Adipose tissue (tissue), 3 donors: ENCODE results near the gene TMIE. TPM values are rescaled to one million over a fixed set of nuclear protein-coding genes. Genes with fewer than 3 reads are reported as not detected.

Source experiments
- H3K27ac ChIP-seq: one replicate; pipeline ENCODE4 v1.5.1; 2013; ENCODE audit warnings: low read depth, low read length
- WGBS, 3 donors: extraction: QIAGEN DNeasy Blood & Tissue Kit; methylation state at CpG; one replicate each; pipeline ENCODE4 v1.1.7; 2013; 5-methylcytosine and 5-hydroxymethylcytosine counted together
- polyA plus RNA-seq, 3 donors: library from polyadenylated mRNA; stranded (reverse); fragments of 200-250 nt; gene quantifications; one replicate each; pipeline ENCODE4 v1.2.3, GENCODE V29; 2013
- donor health status: healthy with polysubstance abuse.
- donor health status: Bipolar disorder and iron deficiency.
- donor health status: healthy.

Gene TMIE, protein sequence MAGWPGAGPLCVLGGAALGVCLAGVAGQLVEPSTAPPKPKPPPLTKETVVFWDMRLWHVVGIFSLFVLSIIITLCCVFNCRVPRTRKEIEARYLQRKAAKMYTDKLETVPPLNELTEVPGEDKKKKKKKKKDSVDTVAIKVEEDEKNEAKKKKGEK
- under 1 TPM; 0.14 to 0.34 (median 0.33) TPM for polyA plus RNA-seq

DNA sequence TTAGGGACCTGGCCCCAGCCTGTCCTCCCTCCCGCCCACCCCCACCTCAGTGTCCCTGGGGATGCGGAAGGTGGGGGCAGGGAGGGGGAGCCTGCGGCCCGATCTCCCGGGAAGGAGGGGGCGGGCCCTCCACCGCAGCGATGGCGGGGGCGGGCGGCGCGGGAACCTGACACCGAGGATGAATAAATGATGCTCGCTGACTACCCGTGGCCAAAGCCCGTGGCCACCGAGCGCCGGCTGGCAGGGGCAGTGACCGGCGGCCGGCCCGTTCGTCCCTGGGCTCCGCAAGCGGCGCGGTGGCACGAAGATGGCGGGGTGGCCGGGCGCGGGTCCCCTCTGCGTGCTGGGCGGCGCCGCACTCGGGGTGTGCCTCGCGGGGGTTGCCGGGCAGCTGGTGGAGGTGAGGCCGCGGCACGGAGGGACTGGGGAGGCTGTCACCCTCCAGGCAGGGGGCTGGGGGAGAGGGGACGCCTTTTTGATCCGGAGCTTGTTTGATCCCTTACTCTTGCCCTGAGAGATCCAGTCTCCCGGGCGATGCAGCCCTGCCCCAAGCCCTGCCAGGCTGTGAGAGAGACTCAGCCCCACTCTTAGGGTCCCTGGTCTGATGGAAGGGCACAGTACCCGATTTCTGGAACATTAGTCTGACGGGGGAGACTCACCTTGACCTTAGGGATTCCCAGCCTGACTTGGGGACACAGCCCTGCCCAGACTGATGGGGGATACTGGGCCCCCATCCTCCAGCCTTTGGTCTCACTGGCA is at the start of gene TMIE:
Gene TMIE, plus strand, starts transcription at position 212 of the 759 bp plus-strand sequence. Its CDS starts 96 bp downstream, at position 308.
- no peak within 1 kb of the TSS for H3K27ac ChIP-seq
- 5 to 18% (median 9%) methylated on average over 34 to 50 of the region's 51 CpGs for WGBS, 3 donors

DNA sequence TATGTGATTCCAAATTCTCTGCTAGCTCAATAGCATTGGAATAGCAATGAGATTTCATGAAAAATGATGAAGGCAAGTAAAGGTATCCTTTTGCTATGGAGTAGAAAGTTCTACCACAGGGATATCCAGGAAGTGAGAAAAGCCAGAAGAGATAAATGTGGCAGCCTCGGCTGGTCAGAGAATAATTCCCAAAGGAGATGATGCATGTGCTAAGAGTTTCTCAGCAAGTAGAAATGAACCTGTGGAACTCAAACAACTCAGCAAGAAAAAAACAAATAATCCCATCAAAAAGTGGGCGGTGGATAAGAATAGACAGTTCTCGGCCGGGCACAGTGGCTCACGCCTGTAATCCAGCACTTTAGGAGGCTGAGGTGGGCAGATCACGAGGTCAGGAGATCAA is 45.9 kb upstream of the TMIE start:
- H3K27ac ChIP-seq, result no peak overlapping the region
- 75 to 77% (median 76%) methylated on average over 6 of the region's 6 CpGs for WGBS, 3 donors

DNA sequence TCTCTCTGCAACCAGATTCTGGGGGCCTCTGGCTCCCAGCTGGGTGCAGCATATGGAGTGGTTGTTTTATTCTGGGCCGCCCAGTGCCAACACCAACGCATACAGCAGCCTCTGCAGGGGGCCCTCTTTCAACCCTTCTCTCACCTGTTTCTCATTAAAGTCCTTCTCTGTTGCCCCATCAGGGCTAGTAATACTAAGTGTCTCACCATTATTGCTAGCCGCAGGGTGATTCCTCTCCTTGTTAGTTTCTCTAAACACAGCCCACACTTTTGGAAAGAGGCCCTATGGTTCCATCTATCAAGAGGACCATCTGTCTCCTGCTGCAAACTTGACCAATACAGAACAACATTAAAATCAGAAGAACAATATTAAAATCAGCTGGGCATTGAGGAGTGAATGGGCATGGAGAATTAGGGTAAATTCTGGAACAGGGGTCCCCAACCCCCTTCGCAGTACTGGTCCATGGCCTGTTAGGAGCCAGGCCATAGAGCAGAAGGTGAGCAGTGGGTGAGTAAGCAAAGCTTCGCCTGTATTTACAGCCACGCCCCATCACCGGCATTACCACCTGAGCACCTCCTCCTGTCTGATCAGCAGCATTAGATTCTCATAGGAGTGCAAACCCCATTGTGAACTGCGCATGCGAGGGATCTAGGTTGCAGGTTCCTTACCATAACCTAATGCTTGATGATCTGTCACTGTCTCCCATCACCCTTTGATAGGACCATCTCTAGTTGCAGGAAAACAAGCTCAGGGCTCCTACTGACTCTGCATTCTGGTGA is 44.2 kb upstream of the TMIE start:
- H3K27ac ChIP-seq, result no peak overlapping the region
- WGBS, 3 donors, result 87 to 90% (median 89%) methylated on average over 9 of the region's 9 CpGs

DNA sequence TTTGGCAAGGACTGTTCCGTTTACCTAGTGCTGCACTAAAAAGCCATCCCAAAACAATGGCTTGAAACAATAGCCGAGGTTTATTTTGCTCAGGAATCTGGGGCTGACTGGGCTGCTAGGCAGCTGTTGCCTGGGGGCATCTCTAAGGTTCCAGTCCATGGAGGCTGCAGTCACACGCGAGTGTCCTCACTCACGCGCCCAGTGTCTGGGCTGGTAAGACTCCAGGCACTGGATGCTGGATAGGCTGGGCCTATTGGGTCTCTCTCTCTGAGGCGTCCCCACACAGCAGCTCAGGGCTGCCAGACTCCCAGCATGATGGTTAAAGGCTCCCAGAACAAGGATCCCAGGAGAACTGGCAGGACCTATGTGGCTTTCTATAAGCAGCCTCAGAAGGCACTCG is 41.9 kb upstream of the TMIE start:
- no peak overlapping the region for H3K27ac ChIP-seq
- WGBS, 3 donors, result 92 to 94% (median 94%) methylated on average over 8 of the region's 8 CpGs

DNA sequence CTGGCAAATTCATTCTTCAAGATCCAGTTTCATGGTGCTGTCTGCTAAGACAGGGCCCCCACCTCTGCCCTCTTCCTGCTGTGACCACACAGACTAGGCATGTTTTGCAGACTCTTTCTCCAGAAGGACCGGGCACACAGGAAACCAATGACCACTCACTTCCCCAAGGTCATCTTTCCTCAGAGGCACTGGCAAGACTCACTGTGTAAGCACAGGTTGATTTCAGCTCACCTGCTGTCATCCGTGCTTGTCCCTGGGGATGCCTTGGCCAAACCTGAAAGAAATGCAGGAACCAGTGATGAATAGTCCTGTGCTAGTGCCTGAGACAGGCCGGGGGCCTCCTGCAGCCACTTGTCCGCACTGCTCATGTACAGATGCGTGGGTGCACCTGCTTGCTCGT is 41.2 kb upstream of the TMIE start:
- H3K27ac ChIP-seq, result no peak overlapping the region
- 71 to 85% (median 83%) methylated on average over 6 of the region's 6 CpGs for WGBS, 3 donors

DNA sequence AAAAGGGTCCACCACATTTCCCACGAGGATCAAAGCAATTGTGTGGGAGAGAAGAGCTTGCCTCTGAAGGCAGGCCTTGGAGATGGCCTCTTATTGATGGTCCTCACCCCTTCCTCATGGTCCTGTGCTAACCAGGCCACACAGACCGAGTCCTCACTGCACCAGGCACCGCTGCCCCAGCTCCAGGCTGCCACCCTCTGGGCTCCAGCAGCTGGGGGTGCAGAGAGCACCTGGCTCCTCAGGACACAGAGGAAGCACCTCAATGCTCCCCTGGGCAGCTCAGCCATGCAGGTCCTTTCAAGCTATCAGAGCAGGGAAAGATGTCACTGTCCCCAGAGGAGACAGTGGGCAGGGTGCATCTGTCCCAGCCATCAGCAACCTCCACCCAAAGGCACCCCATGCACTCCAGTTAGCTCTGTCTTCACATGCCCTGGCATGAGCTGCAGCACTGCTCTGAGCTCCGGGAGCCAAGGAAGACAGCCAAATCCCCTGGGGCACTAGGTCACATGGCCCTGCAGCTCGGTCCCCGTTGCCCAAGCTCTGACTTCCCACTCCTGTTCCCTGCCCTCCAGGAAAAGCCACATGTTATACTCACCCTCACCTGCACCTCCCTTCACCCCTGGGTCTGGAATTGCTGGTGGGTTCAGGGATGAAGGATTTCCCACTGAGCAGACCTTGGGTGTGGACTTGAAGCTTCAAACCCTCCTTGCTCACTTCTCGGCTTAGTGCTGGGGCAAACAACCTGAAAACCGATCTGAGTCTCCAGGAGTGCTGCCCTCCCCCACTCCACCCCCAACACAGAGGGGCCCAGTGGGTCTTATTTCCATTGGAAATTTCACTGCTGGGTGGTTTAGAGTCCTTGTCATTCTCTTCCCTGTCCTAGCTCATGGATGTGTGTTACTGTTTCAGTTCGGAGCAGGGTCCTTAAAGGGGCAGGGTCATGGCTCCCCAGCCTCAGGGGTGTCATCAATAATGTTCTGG is 40.4 kb upstream of the TMIE start:
- 51 to 60% (median 52%) methylated on average over 9 of the region's 9 CpGs for WGBS, 3 donors
- H3K27ac ChIP-seq, result no peak overlapping the region

DNA sequence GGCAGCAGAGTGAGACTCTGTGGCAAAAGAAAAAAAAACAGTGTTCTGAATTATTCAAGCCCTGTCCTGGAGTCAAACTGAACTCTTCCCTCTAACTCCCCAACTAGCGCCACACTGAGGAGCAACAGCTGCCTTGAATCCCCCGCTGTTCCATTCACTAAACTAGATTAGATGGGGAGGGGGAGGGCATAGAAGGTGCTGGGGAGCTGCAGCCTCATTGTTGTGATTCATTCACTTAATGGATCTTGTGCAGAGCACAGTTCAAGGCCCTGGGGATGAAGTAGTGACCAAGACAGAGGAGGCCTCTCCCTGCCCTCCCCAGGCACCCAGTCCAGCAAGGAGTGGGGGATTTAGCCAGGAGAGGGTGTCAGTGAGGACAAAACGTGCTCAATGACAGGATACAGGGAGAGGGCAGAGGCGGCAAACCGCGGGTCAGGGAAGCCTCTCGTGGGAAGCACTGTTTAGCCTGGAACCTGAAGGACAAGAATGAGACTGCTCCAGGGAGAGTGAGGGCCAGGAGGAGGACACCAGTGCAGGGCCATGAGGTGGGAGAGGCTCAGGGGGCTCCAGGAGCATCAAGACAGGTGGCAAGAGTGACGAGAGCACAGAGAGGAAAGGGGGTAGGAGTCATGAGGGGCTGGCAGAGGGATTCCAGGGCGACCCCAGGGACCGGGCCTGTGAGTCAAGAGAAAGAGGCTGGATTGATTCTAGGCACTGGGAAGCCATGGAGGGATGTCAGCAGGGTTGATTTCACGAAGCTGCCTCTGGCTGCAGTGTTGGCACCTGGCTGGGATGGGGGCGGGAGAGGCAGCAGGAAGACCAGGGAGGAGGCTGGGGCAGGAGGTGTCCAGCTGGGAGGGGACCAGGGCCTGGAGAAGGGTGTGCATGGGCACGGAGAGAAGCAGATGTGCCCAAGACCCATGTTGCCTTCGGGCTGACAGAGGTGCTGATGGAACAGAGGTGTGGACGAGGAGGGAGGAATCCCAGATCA is 39.1 kb upstream of the TMIE start:
- H3K27ac ChIP-seq, result no peak overlapping the region
- 81 to 82% (median 82%) methylated on average over 15 of the region's 15 CpGs for WGBS, 3 donors

DNA sequence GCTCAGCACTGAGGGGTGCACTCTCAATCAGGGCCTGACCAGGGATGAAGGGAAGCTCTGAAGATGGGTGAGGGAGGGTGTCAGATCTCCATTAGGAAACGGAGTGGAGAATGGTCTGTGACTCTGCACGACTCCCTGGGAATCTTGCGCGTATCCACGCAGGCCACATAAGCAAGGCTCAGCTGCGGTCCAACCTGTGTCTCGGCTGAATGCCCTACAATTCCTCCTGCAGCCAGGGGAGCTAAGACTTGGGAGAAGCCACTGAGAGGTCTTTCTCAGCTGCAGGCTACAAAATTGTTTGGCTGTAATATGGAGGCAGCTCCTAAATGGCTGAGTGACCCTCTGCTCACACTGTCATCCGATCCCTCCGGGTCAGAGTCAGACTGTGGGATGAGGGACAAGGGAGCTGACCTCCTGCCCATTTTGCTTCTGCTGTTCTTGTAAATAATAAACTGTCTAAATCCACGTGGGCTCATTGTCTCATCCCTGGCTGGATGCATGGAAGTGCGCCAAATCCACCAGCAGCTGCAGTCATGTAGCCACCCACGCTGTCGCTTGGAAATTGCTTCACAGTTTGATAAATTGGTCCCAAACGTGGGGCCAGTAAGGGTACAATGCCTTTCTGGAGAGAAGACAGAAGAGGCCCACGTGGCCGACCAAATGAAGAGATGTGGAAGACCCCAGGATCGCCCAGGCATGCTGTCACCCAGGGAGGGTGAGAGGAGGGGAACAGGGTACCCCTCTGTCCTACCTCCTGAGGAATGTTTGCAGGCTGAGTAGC is 38.2 kb upstream of the TMIE start:
- 51 to 55% (median 55%) methylated on average over 17 of the region's 17 CpGs for WGBS, 3 donors
- no peak overlapping the region for H3K27ac ChIP-seq

DNA sequence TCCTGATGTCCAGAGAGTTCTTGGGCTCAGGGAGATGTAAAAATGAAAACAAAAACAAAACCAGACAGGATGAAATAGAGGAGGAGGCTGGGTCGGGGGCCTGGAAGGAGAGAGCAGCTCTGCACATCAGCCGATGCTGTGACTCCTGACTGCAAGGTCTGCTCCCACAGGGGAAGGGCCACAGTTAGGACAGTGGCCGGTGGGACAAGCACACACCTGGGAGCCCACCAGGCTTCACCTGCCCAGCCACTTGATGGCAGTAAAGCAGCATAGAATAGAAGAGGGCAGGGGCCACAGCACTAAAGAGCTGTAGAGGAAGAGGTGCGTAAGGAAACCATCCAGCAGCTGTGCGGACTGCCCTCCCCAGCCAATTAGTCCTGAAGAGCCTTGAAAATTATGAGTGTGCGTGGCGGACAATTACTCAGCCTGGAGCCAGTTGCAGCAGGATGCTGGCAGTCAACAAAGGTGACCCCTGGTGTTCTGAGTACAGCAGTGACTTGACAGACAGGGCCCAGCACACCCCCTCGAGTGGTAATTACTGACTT is 37.5 kb upstream of the TMIE start:
- H3K27ac ChIP-seq, result no peak overlapping the region
- 40 to 65% (median 55%) methylated on average over 8 of the region's 8 CpGs for WGBS, 3 donors

DNA sequence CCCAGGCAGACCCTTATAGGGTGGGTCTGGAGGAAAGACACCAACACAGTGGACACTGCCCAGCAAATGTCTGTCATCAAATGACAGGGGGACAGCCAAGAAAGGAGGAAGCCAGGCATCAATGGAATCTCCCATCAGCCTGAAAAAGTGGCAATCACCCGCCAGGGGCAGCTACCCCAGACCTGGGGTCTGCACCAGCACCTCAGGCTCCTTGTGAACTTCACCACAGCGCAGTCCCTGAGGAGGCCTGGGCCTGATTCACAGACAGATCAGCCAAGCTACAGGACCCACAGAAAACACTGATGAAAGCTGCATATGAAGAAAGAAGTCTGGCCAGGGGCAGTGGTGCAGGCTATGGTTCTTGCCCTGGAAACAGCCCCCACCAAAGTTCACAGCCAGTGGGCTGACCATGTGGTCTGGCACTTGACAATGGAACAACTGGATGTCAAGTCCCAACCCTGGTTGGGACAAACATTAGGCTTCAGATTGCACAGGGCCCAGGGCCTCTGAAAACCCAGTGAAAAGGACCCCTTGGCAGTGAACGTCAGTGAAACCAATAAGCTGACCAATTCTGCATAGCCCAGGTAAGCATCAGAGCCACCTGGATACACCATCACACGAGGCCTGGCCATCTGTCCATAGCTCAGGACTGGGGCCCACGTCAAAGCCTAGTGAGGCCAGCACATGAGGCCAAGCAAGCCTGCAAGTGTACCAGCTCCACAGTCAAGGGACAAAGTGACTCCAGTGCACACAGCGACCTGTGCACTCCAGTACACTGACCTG is 36.8 kb upstream of the TMIE start:
- H3K27ac ChIP-seq, result no peak overlapping the region
- WGBS, 3 donors, result 92 to 95% (median 94%) methylated on average over 6 of the region's 6 CpGs

DNA sequence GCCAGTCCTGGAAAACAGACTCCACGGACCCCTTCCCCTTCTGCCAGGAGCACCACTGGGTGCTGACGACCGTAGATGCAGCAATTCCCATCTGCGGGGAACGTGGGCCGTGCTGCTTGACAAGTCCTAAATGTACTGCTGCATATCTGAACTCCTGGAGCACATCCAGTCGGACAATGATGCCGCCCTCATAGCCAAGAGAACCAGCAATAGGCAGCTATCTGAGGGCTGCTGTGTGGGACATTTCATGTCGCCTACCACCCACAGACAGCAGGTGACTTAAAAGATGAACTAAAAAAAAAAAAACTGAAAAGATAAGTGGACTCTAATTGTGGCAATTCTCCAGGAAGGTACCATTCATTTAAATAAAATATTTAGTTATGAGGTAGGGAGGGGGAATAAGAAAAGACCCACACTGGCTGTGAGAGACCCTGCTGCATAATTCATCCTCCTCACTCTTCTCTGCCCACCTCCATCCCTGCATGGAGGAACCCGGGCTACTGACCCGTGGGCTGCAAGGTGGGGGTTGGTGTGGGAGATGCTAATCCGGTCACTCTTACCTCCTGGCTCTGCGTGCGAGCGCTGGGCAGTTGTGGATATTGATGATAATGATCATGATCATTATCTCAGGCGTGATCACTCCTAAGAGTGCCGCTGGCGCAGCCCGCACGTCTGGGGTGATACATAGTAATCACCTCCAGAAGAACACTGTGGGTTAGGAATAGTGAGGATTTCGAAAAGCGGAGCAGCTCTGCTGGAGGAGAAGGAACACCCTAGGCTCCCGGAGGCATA is 36.0 kb upstream of the TMIE start:
- no peak overlapping the region for H3K27ac ChIP-seq
- WGBS, 3 donors, result 74 to 87% (median 74%) methylated on average over 23 of the region's 23 CpGs

DNA sequence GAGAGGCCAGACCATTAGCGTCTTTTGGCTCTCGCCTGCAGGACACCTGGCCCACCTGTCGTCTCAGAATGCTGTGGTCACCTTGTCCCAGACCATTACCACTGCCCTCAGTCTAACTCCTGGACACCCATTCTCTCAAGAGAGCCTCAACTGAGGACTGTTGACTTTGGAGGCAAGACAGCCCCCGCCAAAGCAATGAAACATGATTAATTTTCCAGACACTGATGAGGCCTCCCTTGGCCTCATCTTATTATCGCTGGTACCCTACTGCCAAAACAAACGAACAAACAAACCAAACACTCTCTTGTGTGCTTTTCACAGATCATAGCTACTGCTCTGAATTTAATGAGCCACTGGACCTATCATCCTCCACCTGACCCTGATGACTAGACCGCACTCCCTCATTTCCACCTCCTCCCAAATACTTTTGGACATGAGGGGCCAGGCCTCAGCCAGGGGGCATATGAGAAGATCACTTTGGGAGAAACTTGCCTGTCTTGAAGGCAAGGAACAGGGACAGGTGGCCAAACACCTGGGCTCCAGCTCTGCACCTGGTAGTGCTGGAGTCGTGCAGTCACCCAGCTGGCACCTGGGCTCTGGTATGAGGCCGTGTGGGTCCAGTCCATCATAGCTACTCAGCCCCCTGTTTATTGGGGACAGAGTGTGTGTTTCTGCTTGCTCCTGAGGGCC is 35.3 kb upstream of the TMIE start:
- no peak overlapping the region for H3K27ac ChIP-seq
- 60 to 90% (median 88%) methylated on average over 9 of the region's 9 CpGs for WGBS, 3 donors

DNA sequence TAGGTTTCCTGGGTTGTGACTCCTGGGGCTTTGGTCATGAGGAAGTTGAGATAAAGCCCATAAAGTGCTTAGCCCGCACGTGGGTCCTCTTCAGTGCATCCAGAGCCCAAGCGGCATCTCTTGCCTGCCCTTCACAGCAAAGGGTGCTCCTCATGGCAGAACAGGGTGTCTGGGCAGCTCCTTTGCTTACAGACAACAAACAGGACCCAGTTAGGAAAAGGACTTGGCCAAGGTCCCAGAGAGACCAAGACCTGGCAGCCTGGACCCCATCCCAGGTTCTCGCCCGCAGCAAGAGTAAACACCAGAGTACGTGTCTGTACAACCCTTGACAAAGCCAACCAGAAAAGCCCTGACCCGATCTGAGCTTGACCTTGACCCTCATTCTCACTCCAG is 34.7 kb upstream of the TMIE start:
- 54 to 89% (median 88%) methylated on average over 7 of the region's 7 CpGs for WGBS, 3 donors
- no peak overlapping the region for H3K27ac ChIP-seq

DNA sequence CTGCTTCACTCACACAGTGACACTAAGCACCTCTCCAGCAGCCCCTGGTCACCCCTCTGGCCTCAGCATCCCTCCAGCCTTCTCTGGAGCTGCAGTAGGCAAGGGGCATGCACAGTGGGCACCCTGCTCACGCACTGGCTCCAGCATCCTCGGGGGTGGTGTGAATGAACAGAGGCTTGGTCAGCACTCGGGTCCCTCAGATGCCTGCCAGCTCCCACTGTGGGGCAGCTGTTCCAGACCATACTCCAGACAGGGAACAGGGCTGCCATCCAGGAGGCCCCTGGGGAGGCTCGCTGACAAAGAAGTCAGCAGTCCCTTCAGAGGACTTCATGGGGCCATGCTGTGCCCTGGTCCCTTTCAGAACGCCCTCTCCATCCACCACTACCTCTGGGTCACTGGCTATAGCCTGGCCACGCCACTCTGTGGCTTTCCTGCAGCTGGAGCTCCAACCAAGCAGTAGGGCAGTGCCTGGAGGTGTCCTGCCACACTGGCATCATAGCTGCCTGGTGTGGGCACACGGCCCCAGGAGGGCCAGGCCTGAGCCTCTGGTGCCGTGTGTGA is 34.1 kb upstream of the TMIE start:
- H3K27ac ChIP-seq, result no peak overlapping the region
- WGBS, 3 donors, result 82 to 93% (median 91%) methylated on average over 8 of the region's 8 CpGs
